ENCODE measurements around the gene SPRR1A.

Gene SPRR1A

GRCh38 chr1:153023109-153023508, 39.2 kb downstream of the SPRR1A start:
- TF ChIP-seq, protein P1, sequence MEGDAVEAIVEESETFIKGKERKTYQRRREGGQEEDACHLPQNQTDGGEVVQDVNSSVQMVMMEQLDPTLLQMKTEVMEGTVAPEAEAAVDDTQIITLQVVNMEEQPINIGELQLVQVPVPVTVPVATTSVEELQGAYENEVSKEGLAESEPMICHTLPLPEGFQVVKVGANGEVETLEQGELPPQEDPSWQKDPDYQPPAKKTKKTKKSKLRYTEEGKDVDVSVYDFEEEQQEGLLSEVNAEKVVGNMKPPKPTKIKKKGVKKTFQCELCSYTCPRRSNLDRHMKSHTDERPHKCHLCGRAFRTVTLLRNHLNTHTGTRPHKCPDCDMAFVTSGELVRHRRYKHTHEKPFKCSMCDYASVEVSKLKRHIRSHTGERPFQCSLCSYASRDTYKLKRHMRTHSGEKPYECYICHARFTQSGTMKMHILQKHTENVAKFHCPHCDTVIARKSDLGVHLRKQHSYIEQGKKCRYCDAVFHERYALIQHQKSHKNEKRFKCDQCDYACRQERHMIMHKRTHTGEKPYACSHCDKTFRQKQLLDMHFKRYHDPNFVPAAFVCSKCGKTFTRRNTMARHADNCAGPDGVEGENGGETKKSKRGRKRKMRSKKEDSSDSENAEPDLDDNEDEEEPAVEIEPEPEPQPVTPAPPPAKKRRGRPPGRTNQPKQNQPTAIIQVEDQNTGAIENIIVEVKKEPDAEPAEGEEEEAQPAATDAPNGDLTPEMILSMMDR (IDR thresholded peaks at IDR 0.05; ENCODE audit: low read depth, low read length, missing control alignments): no peak
- no peak for DNase-seq (ENCODE audit: extremely low read depth, low read depth)
- no peak overlapping the region for H3K4me3 ChIP-seq (replicated peaks; ENCODE audit: low read depth, low read length)

GRCh38 chr1:153024413-153024812, 40.5 kb downstream of the SPRR1A start:
- TF ChIP-seq, protein P1 (IDR thresholded peaks at IDR 0.05; ENCODE audit: low read depth, low read length, missing control alignments): no peak
- DNase-seq (ENCODE audit: extremely low read depth, low read depth): no peak
- H3K4me3 ChIP-seq (replicated peaks; ENCODE audit: low read depth, low read length): no peak overlapping the region

- no peak overlapping the region for H3K4me3 ChIP-seq (replicated peaks; ENCODE audit: low read depth, low read length)
- TF ChIP-seq, protein P1 (IDR thresholded peaks at IDR 0.05; ENCODE audit: low read depth, low read length, missing control alignments): no peak
- DNase-seq (ENCODE audit: extremely low read depth, low read depth): no peak
Observed at GRCh38 chr1:153025797-153026196, 41.9 kb downstream of the SPRR1A start.

- TF ChIP-seq, protein P1 (IDR thresholded peaks at IDR 0.05; ENCODE audit: low read depth, low read length, missing control alignments): no peak
- no peak for DNase-seq (ENCODE audit: extremely low read depth, low read depth)
- no peak overlapping the region for H3K4me3 ChIP-seq (replicated peaks; ENCODE audit: low read depth, low read length)
Observed at GRCh38 chr1:153028766-153029165, 44.9 kb downstream of the SPRR1A start.

DNA sequence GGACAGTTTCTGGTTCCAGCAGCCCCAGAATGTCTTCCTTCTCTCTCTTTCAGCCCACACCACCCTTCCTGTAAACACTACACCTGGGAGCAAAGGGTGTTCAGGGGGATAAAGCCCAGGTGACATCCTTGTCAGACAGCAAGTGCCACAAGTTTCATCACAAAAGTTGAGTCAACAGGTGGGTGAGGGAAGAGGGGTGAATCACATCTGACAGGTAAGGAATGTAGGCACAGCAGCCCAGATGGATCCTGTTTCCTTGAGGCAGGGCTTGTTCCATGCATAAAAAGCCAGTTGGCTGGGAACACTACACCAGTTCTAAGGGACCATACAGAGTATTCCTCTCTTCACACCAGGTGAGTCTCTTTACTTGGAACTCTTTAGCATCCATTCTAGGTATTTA, 47.0 kb downstream of the SPRR1A start, which contains the start of gene SPRR1B:
Gene SPRR1B, plus strand, starts transcription at position 309 of the 400 bp plus-strand sequence. CDS start 1,143 bp downstream, outside the sequence.
- TF ChIP-seq, protein P1 (IDR thresholded peaks at IDR 0.05; ENCODE audit: low read depth, low read length, missing control alignments): no peak
- no peak within 1 kb of the TSS for H3K4me3 ChIP-seq (replicated peaks; ENCODE audit: low read depth, low read length)
- no peak for DNase-seq (ENCODE audit: extremely low read depth, low read depth)

- no peak overlapping the region for H3K4me3 ChIP-seq (replicated peaks; ENCODE audit: low read depth, low read length)
- TF ChIP-seq, protein P1 (IDR thresholded peaks at IDR 0.05; ENCODE audit: low read depth, low read length, missing control alignments): no peak
- no peak for DNase-seq (ENCODE audit: extremely low read depth, low read depth)
Observed at GRCh38 chr1:153032073-153032472, 48.2 kb downstream of the SPRR1A start.

GRCh38 chr1:153032677-153033308, 48.9 kb downstream of the SPRR1A start:
- no peak for DNase-seq (ENCODE audit: extremely low read depth, low read depth)
- no peak overlapping the region for H3K4me3 ChIP-seq (replicated peaks; ENCODE audit: low read depth, low read length)
- TF ChIP-seq, protein P1 (IDR thresholded peaks at IDR 0.05; ENCODE audit: low read depth, low read length, missing control alignments): no peak

Measured in HFF-Myc (cell line).